ENCODE measurements around the gene ZNF598.
"Not testable (repeated sequence)": the region's sequence is repeated elsewhere in the genome, so short reads cannot be mapped to it uniquely, and the experiment has no call there.

Gene ZNF598

GRCh38 chr16:1960665-1961630, 48.7 kb downstream of the ZNF598 start:
- DNase-seq (ENCODE audit: low read depth in 3 of 3) = peak in 2 of 3 experiments; percentile 38 to 57

GRCh38 chr16:1959269-1960039, 50.2 kb downstream of the ZNF598 start, which contains the start of gene NDUFB10:
TSS of gene NDUFB10 (plus strand) at chr16:1959538. CDS start at chr16:1959625, 87 bp downstream.
- peak; percentile 83 to 93 (median 83) for DNase-seq (ENCODE audit: low read depth in 3 of 3)

- DNase-seq (ENCODE audit: low read depth in 3 of 3) = no peak
These were observed 50.8 kb downstream of the ZNF598 start for GRCh38 chr16:1958715-1959268.

- DNase-seq (ENCODE audit: low read depth in 3 of 3) = not testable (repeated sequence)
These were observed 51.5 kb downstream of the ZNF598 start for GRCh38 chr16:1958143-1958491.

GRCh38 chr16:1957434-1958142, 52.0 kb downstream of the ZNF598 start:
- not testable (repeated sequence) for DNase-seq (ENCODE audit: low read depth in 3 of 3)

- no peak for DNase-seq (ENCODE audit: low read depth in 3 of 3)
These were observed 55.9 kb downstream of the ZNF598 start for GRCh38 chr16:1953734-1954133.

- DNase-seq (ENCODE audit: low read depth in 3 of 3) = no peak
These were observed 59.1 kb downstream of the ZNF598 start for GRCh38 chr16:1950559-1950958.

GRCh38 chr16:1950047-1950446, 59.6 kb downstream of the ZNF598 start:
- DNase-seq (ENCODE audit: low read depth in 3 of 3) = no peak

GRCh38 chr16:1949507-1949906, 60.1 kb downstream of the ZNF598 start:
- no peak for DNase-seq (ENCODE audit: low read depth in 3 of 3)
